HepG2 (cell line): ENCODE measurements around the gene FITM1. TPM values are rescaled to one million over a fixed set of nuclear protein-coding genes. Genes with fewer than 3 reads are reported as not detected.

Experiments
- AFF4 ChIP-seq: sonication (generic); formaldehyde crosslinking; IDR thresholded peaks from 2 replicates; pipeline ENCODE4 v1.4.0; 2020; ENCODE audit warnings: missing genetic modification reagents
- ARHGAP35 ChIP-seq: sonication (generic); formaldehyde crosslinking; IDR thresholded peaks from 2 replicates; pipeline ENCODE4 v1.9.0; 2022; ENCODE audit warnings: mild to moderate bottlenecking, inconsistent platforms, moderate library complexity, missing genetic modification reagents, borderline replicate concordance
- ARNT2 ChIP-seq: sonication (generic); formaldehyde crosslinking; IDR thresholded peaks from 2 replicates; pipeline ENCODE4 v1.8.0; 2022; ENCODE audit warnings: mild to moderate bottlenecking, low read depth, missing genetic modification reagents, moderate library complexity
- ATF7 ChIP-seq, 2 experiments: fragments of 450-650 bp in 1 of 2; sonication (generic) in 1 of 2; formaldehyde crosslinking in 1 of 2; IDR thresholded peaks; 2 replicates each; pipeline versions ENCODE4 v1.4.0 to v1.6.1; 2016 to 2020; ENCODE audit warnings: antibody characterized with exemption in 1 of 2, mild to moderate bottlenecking in 1 of 2, missing genetic modification reagents in 1 of 2
- EP300 ChIP-seq, 3 experiments: sonication (generic) in 1 of 3; formaldehyde crosslinking in 1 of 3; IDR thresholded peaks; 2 replicates each; pipeline versions ENCODE4 v1.5.1 to v1.6.1; 2011 to 2020; ENCODE audit warnings: low read depth in 2 of 3, low read length in 2 of 3, borderline replicate concordance in 1 of 3, improper control_type of control experiment in 1 of 3, mild to moderate bottlenecking in 1 of 3, missing genetic modification reagents in 1 of 3, moderate library complexity in 1 of 3
- GPN1 ChIP-seq: sonication (generic); formaldehyde crosslinking; IDR thresholded peaks from 2 replicates; pipeline ENCODE4 v1.5.1; 2020; ENCODE audit warnings: missing genetic modification reagents, borderline replicate concordance
- KMT2A ChIP-seq: sonication (generic); formaldehyde crosslinking; IDR thresholded peaks from 2 replicates; pipeline ENCODE4 v1.4.0; 2020; ENCODE audit warnings: missing genetic modification reagents
- MLX ChIP-seq: IDR thresholded peaks from 2 replicates; pipeline ENCODE4 v1.6.1; 2016
- MNT ChIP-seq: fragments of 450-650 bp; IDR thresholded peaks from 2 replicates; pipeline ENCODE4 v1.6.1; 2016
- PHF5A ChIP-seq: IDR thresholded peaks from one replicate; pipeline ENCODE4 v1.6.1; 2018; ENCODE audit warnings: low read depth, missing genetic modification reagents; ENCODE audit not compliant: unreplicated experiment
- PLRG1 ChIP-seq: fragments of 450-650 bp; conservative IDR thresholded peaks from 2 replicates; pipeline ENCODE4 v1.6.1; 2016
- SMARCC2 ChIP-seq: fragments of 450-650 bp; IDR thresholded peaks from 2 replicates; pipeline ENCODE4 v1.6.1; 2017; ENCODE audit warnings: antibody characterized with exemption, mild to moderate bottlenecking
- SMYD3 ChIP-seq: sonication (generic); formaldehyde crosslinking; IDR thresholded peaks from 2 replicates; pipeline ENCODE4 v1.8.1; 2023; ENCODE audit warnings: mild to moderate bottlenecking, missing genetic modification reagents
- SRSF1 ChIP-seq: fragments of 200-400 bp; formaldehyde crosslinking; optimal IDR thresholded peaks from 2 replicates; pipeline ENCODE3; 2017; ENCODE audit warnings: mild to moderate bottlenecking, low read depth, low read length, moderate library complexity
- TRIM22 ChIP-seq: fragments of 450-650 bp; IDR thresholded peaks from 2 replicates; pipeline ENCODE4 v1.6.1; 2017
- ZFX ChIP-seq: sonication (generic); formaldehyde crosslinking; IDR thresholded peaks from 2 replicates; pipeline ENCODE4 v1.4.0; 2020; ENCODE audit warnings: mild to moderate bottlenecking, low read depth, missing genetic modification reagents, moderate library complexity
- ZMYM3 ChIP-seq: sonication (generic); formaldehyde crosslinking; IDR thresholded peaks from 2 replicates; pipeline ENCODE4 v1.5.1; 2020; ENCODE audit warnings: mild to moderate bottlenecking, missing genetic modification reagents
- ZNF350 ChIP-seq: sonication (generic); formaldehyde crosslinking; IDR thresholded peaks from 2 replicates; pipeline ENCODE4 v1.4.0; 2020; ENCODE audit warnings: mild to moderate bottlenecking, low read depth, missing genetic modification reagents, borderline replicate concordance
- ZNF367 ChIP-seq: sonication (generic); formaldehyde crosslinking; IDR thresholded peaks from 2 replicates; pipeline ENCODE4 v1.4.0; 2020; ENCODE audit warnings: missing genetic modification reagents, borderline replicate concordance
- ZNF569 ChIP-seq: sonication (generic); formaldehyde crosslinking; IDR thresholded peaks from 2 replicates; pipeline ENCODE4 v1.5.0; 2020; ENCODE audit warnings: mild to moderate bottlenecking, missing genetic modification reagents, moderate library complexity, borderline replicate concordance
- ZNF652 ChIP-seq: IDR thresholded peaks from 2 replicates; pipeline ENCODE4 v1.6.1; 2016; ENCODE audit warnings: low read depth, borderline replicate concordance
- polyA plus RNA-seq, 8 experiments: library from polyadenylated mRNA; depleted of rRNA in 3 of 8; stranded (reverse) in 7 of 8; unstranded in 1 of 8; fragments of >200 nt; fragmentation: Illumina TruSeq in 4 of 8; extraction: Trizol in 4 of 8; gene quantifications; 2 replicates each; pipeline versions ENCODE4 v1.2.1 to v1.2.3, GENCODE V29; 2011 to 2016; ENCODE audit warnings: low read depth in 4 of 8, missing spikeins in 1 of 8, mixed read lengths in 1 of 8; ENCODE audit not compliant: insufficient read depth in 1 of 8
- total RNA-seq, 5 experiments: library from RNA; depleted of rRNA; stranded (reverse); fragments of >200 nt; fragmentation: Illumina TruSeq; extraction: Trizol; gene quantifications; 2 replicates each; pipeline ENCODE4 v1.2.3, GENCODE V29; 2016; ENCODE audit warnings: low read depth in 1 of 5

Gene FITM1
- total and polyA plus RNA-seq, 2 of the 13 experiments (the other 11 are each of a cell fraction or from before 2014, with no cell fraction given) = 2.7 to 5.8 TPM

GRCh38 chr14:24138396-24139271 lies 8.2 kb downstream of the FITM1 start (continued):
- TF ChIP-seq AFF4 (CRISPR knock-in tag) (no peak; the same call in 1 of the 2 replicates), ZFX (peak; percentile 64; the same call in 1 of the 2 replicates), ARHGAP35 (CRISPR knock-in tag) (0 out of 2 replicates have a peak, but pooled peaks have one; percentile 36), MLX (CRISPR knock-in tag) (no peak), KMT2A (CRISPR knock-in tag) (peak; percentile 19; the same call in 1 of the 2 replicates), TRIM22 (no peak), EP300 (IDR thresholded peaks at IDR 0.05; ENCODE audit: low read depth in 2 of 2, low read length in 2 of 2) (no peak), EP300 (CRISPR knock-in tag; IDR thresholded peaks at IDR 0.05; ENCODE audit: borderline replicate concordance) (0 out of 2 replicates have a peak, but pooled peaks have one; percentile 26), GPN1 (CRISPR knock-in tag) (peak; percentile 61; the same call in 1 of the 2 replicates), ARNT2 (CRISPR knock-in tag) (no peak), SMARCC2 (no peak), ZNF652 (CRISPR knock-in tag) (no peak), MNT (peak; percentile 35; the same call in 1 of the 2 replicates), ZNF569 (CRISPR knock-in tag) (no peak), SMYD3 (CRISPR knock-in tag) (no peak), ZNF367 (no peak), ATF7 (IDR thresholded peaks at IDR 0.05) (peak; percentile 84), ATF7 (CRISPR knock-in tag; IDR thresholded peaks at IDR 0.05) (peak; percentile 45; the same call in 1 of the 2 replicates), ZMYM3 (CRISPR knock-in tag) (no peak), SRSF1 (no peak), PLRG1 (no peak), ZNF350 (CRISPR knock-in tag) (no peak; the same call in 1 of the 2 replicates), PHF5A (CRISPR knock-in tag) (peak; percentile 30)
